PC-3 (cell line): ENCODE measurements around the gene MORN3. TPM values are rescaled to one million over a fixed set of nuclear protein-coding genes. Genes with fewer than 3 reads are reported as not detected.
"Not testable (repeated sequence)": the region's sequence is repeated elsewhere in the genome, so short reads cannot be mapped to it uniquely, and the experiment has no call there.

Experiments used
- ATAC-seq: fragments of 200-7000 bp; cut with Tn5 transposase; 2 replicates; pipeline ENCODE4 v1.9.1; 2020; ENCODE audit warnings: mild to moderate bottlenecking, moderate library complexity
- BruUV-seq: library from RNA; stranded (reverse); fragments of 400-500 nt; replicated peaks from 2 replicates; lab custom pipeline; 2021; lab: Mats Ljungman, UMichigan
- CTCF ChIA-PET: fragments of 300-600 bp; sonication (Branson Sonifier 250); formaldehyde crosslinking; loops from one replicate; lab custom pipeline; 2022; ENCODE audit warnings: antibody characterized with exemption; lab: Charles Lee
- POLR2A ChIA-PET: fragments of 300-600 bp; sonication (Branson Sonifier 250); formaldehyde crosslinking; loops from one replicate; lab custom pipeline; 2022; ENCODE audit warnings: antibody characterized with exemption; ENCODE audit not compliant: unreplicated experiment; lab: Charles Lee
- DNase-seq: peaks from one replicate; pipeline ENCODE4 v3.0.0-alpha.2; 2015
- H2AFZ ChIP-seq: fragments of 300-600 bp; sonication (generic); 2 replicates; pipeline ENCODE4 v1.6.0; 2016; ENCODE audit warnings: antibody characterized with exemption, low read length
- H3F3A ChIP-seq: fragments of 300-600 bp; sonication (generic); one replicate; pipeline ENCODE4 v1.6.0; 2017; ENCODE audit warnings: antibody characterized with exemption, low read length, control low read depth, mild to moderate bottlenecking; ENCODE audit not compliant: unreplicated experiment
- H3K27ac ChIP-seq: fragments of 300-600 bp; sonication (generic); 2 replicates; pipeline ENCODE4 v1.5.1; 2016; ENCODE audit warnings: mild to moderate bottlenecking, low read length
- H3K27me3 ChIP-seq: fragments of 300-600 bp; sonication (generic); 2 replicates; pipeline ENCODE4 v1.6.1; 2016; ENCODE audit warnings: low read length, mixed read lengths
- H3K36me3 ChIP-seq: fragments of 300-600 bp; sonication (generic); 2 replicates; pipeline ENCODE4 v1.6.1; 2016; ENCODE audit warnings: low read depth, mixed run types, low read length, mixed read lengths
- H3K4me1 ChIP-seq: fragments of 300-600 bp; sonication (generic); 2 replicates; pipeline ENCODE4 v1.5.1; 2016; ENCODE audit warnings: low read length; ENCODE audit not compliant: insufficient read depth
- H3K4me2 ChIP-seq: fragments of 300-600 bp; sonication (generic); 2 replicates; pipeline ENCODE4 v1.6.0; 2016; ENCODE audit warnings: low read length
- H3K4me3 ChIP-seq: fragments of 300-600 bp; sonication (generic); 2 replicates; pipeline ENCODE4 v1.5.1; 2016; ENCODE audit warnings: mild to moderate bottlenecking, low read length, mixed read lengths
- H3K79me2 ChIP-seq: fragments of 300-600 bp; sonication (generic); 2 replicates; pipeline ENCODE4 v1.6.1; 2017; ENCODE audit warnings: low read length, mixed read lengths
- H3K9ac ChIP-seq: fragments of 300-600 bp; sonication (generic); 2 replicates; pipeline ENCODE4 v1.6.0; 2016; ENCODE audit warnings: mild to moderate bottlenecking, low read length
- H3K9me2 ChIP-seq: fragments of 300-600 bp; sonication (generic); replicated peaks from 2 replicates; pipeline ENCODE4 v1.6.1; 2016; ENCODE audit warnings: mixed run types, low read length, mixed read lengths
- H3K9me3 ChIP-seq: fragments of 300-600 bp; sonication (generic); 2 replicates; pipeline ENCODE4 v1.6.1; 2016; ENCODE audit warnings: low read length, mixed read lengths
- H4K20me1 ChIP-seq: fragments of 300-600 bp; sonication (generic); 2 replicates; pipeline ENCODE4 v1.6.1; 2016; ENCODE audit warnings: low read length, mixed read lengths
- EZH2 ChIP-seq: fragments of 300-600 bp; sonication (generic); IDR thresholded peaks from one replicate; pipeline ENCODE4 v1.6.1; 2017; ENCODE audit warnings: antibody characterized with exemption, mild to moderate bottlenecking, low read length; ENCODE audit not compliant: unreplicated experiment
- EZH2phosphoT487 ChIP-seq: fragments of 300-600 bp; sonication (generic); IDR thresholded peaks from 2 replicates; pipeline ENCODE4 v1.6.1; 2018; ENCODE audit warnings: mild to moderate bottlenecking, antibody characterized with exemption, low read length, borderline replicate concordance
- intact Hi-C: fragments of 100-400 bp; cut with micrococcal nuclease; formaldehyde crosslinking; loops from 2 replicates; pipeline ENCODE4 v1.9.0; 2023
- total RNA-seq: library from RNA; depleted of rRNA; stranded (reverse); fragments of >200 nt; gene quantifications from 2 replicates; pipeline ENCODE4 v1.2.3, GENCODE V29; 2014
- TF ChIP-seq, protein P1 (sequence below): fragments of 300-600 bp; sonication (generic); conservative IDR thresholded peaks from 2 replicates; pipeline ENCODE4 v1.5.1; 2017; ENCODE audit warnings: antibody characterized with exemption, low read depth, mild to moderate bottlenecking, low read length

Gene MORN3
- total RNA-seq, 1 experiment from 2014 or later, result 1.7 TPM

DNA sequence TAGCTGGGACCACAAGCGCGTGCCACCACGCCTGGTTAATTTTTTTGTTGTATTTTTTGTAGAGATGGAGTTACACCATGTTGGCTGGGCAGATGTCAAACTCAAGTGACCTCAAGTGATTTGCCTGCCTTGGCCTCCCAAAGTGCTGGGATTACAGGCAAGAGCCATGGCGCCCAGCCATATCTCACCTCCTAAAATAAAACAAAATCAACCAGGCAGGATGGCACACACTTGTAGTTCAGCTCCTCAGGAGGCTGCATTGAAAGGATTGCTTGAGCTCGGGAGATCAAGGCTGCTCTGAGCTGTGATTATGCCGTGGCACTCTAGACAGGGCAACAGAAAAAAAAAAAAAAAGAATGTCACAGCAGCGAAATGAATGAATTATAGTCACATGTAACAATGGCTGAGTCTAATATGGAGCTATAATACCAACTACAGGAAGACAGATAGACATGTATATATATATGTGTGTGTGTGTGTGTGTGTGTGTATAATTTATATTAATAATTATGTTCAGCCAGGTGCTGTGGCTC, 23.8 kb upstream of the MORN3 start:
- Histone ChIP-seq H3K9me2 (no peaks in the 10 kb centered on the region), H2AFZ (no peak overlapping the region), H3K9me3 (no peaks in the 10 kb centered on the region), H3K4me1 (no peaks in the 10 kb centered on the region), H3K79me2 (no peaks in the 10 kb centered on the region), H3K4me2 (no peak overlapping the region), H3F3A (no peaks in the 10 kb centered on the region), H3K27ac (no peak overlapping the region), H3K27me3 (no peaks in the 10 kb centered on the region), H4K20me1 (no peaks in the 10 kb centered on the region), H3K4me3 (no peak overlapping the region), H3K9ac (no peak overlapping the region), H3K36me3 (no peaks in the 10 kb centered on the region)
- ChIA-PET CTCF (interaction anchor here (0.6 to 1.6 kb wide), 2 partner anchors 80 to 101 kb away, joined by 3 to 5 read pairs; partner anchors contain the start of gene RHOF), POLR2A (interaction anchor here (0.7 kb wide), 1 partner anchor 20 kb away, joined by 7 read pairs; no protein-coding TSS in a partner anchor)
- TF ChIP-seq, protein P1, sequence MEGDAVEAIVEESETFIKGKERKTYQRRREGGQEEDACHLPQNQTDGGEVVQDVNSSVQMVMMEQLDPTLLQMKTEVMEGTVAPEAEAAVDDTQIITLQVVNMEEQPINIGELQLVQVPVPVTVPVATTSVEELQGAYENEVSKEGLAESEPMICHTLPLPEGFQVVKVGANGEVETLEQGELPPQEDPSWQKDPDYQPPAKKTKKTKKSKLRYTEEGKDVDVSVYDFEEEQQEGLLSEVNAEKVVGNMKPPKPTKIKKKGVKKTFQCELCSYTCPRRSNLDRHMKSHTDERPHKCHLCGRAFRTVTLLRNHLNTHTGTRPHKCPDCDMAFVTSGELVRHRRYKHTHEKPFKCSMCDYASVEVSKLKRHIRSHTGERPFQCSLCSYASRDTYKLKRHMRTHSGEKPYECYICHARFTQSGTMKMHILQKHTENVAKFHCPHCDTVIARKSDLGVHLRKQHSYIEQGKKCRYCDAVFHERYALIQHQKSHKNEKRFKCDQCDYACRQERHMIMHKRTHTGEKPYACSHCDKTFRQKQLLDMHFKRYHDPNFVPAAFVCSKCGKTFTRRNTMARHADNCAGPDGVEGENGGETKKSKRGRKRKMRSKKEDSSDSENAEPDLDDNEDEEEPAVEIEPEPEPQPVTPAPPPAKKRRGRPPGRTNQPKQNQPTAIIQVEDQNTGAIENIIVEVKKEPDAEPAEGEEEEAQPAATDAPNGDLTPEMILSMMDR, result no peak
- TF ChIP-seq EZH2 (no peak), EZH2phosphoT487 (no peak)
- no peak for DNase-seq
- ATAC-seq, result no peak
- intact Hi-C loops, result no loop called here
- no TSS peak for BruUV-seq

DNA sequence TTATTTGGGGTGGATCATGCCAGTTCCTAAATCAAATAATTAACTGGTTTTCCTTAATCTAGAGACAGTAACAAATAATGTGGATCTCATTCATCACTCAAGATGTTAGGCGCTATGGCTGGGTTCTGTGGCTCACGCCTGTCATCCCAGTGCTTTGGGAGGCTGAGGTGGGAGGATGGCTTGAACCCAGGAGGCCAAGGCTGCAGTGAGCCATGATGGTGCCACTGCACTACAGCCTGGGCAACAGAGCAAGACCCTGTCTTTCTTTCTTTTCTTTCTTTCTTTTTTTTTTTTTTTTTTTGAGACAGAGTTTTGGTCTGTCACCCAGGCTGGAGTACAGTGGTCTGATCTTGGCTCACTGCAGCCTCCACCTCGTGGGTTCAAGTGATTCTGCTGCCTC, 23.3 kb upstream of the MORN3 start:
- H4K20me1 ChIP-seq, H3K36me3 ChIP-seq, POLR2A ChIA-PET, ATAC-seq, H3K4me1 ChIP-seq, H3K27ac ChIP-seq, H3F3A ChIP-seq, H3K79me2 ChIP-seq, H2AFZ ChIP-seq, H3K9me2 ChIP-seq, H3K9ac ChIP-seq, H3K9me3 ChIP-seq, intact Hi-C loops, BruUV-seq, DNase-seq, H3K4me3 ChIP-seq, H3K4me2 ChIP-seq, H3K27me3 ChIP-seq: not testable (repeated sequence)
- CTCF ChIA-PET, result interaction anchor here (0.6 to 1.6 kb wide), 2 partner anchors 81 to 101 kb away, joined by 3 to 5 read pairs; partner anchors contain the start of gene RHOF

DNA sequence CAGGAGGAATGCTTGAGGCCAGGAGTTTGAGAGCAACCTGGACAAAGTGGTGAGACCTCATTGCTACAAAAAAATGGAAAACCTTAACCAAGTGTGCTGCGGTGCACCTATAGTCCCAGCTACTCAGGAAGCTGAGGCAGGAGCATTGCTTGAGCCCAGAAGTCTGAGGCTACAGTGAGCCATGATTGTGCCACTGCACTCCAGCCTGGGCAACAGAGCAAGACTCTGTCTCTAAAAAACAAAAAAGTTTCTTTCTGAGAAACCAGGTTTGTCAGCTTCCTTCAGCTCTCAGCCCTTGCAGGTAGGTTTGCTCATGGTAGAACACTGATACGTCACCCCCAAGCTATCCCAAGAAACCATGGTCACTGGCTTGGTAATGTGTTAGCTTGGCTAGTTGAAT, 20.0 kb upstream of the MORN3 start:
- no peak overlapping the region for H3K4me2 ChIP-seq
- no peaks in the 10 kb centered on the region for H3K9me3 ChIP-seq
- H4K20me1 ChIP-seq, result no peaks in the 10 kb centered on the region
- CTCF ChIA-PET, result no interaction called here
- H3K4me3 ChIP-seq, result no peak overlapping the region
- ATAC-seq, result no peak
- intact Hi-C loops, result loop anchor here (5.0 kb wide), 1 partner anchor 198 kb away; the partner anchor contains the start of gene PSMD9
- H3K36me3 ChIP-seq, result no peaks in the 10 kb centered on the region
- TF ChIP-seq, protein P1, result no peak
- TF ChIP-seq EZH2, result no peak
- TF ChIP-seq EZH2phosphoT487, result no peak
- H3K4me1 ChIP-seq, result no peaks in the 10 kb centered on the region
- H3K9ac ChIP-seq, result no peak overlapping the region
- no peaks in the 10 kb centered on the region for H3K79me2 ChIP-seq
- DNase-seq, result no peak
- no peaks in the 10 kb centered on the region for H3F3A ChIP-seq
- H3K27me3 ChIP-seq, result no peaks in the 10 kb centered on the region
- no peak overlapping the region for H2AFZ ChIP-seq
- no TSS peak for BruUV-seq
- H3K27ac ChIP-seq, result no peak overlapping the region
- POLR2A ChIA-PET, result no interaction called here
- no peaks in the 10 kb centered on the region for H3K9me2 ChIP-seq
